Ramos (cell line): ENCODE data around the gene KRTAP3-3.
"Not testable (repeated sequence)": the region's sequence is repeated elsewhere in the genome, so short reads cannot be mapped to it uniquely, and the experiment has no call there.

Experiments
- in situ Hi-C: fragments of 300-500 bp; cut with MboI; formaldehyde crosslinking; loops from one replicate; pipeline ENCODE4 v1.14.3; 2022; ENCODE audit warnings: low sequenced_read_pairs; ENCODE audit not compliant: unreplicated experiment

KRTAP3-3 gene

DNA sequence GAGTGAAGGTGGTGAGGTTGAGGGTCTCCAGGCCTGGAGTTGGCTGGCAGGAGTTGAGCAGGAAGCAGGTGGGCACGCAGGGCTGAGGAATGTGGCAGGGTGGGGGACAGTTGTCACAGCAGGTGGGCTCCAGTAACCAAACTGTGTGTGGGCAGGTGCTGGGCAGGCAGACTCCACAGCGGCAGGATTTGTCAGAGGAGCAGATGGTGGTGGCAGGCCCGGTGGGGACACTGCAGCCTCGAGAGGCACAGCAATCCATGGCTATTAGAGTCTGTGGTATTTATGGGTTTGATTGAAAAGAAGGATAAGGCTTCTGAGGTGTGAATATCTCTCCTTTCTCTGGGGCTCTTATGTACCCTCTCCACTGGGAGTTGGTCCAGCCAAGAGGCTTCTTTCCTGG, at the start of gene KRTAP3-3:
KRTAP3-3 (minus strand) TSS at position 326 of the 400 bp plus-strand sequence; CDS start at position 259, 67 bp downstream.
- in situ Hi-C loops = no loop called here

DNA sequence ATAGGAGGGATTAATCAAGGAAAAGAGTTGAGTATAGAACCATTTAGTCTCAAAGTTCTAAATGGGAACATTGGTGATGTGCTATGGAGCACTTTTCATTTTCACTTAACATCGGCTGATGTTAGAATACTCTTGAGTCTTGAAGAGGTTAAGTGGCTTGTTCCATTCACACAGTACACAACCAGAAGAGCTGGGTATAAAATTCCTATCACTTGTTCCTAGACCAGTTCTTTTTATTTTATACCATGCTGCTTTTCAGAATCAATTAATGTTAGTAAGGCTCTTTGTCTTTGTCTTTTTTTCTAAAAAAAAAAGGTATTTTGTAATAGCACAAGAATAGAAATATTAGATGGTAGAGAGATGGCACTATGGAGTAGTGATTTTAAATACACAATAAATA, 49.0 kb upstream of the KRTAP3-3 start:
- in situ Hi-C loops = no loop called here

DNA sequence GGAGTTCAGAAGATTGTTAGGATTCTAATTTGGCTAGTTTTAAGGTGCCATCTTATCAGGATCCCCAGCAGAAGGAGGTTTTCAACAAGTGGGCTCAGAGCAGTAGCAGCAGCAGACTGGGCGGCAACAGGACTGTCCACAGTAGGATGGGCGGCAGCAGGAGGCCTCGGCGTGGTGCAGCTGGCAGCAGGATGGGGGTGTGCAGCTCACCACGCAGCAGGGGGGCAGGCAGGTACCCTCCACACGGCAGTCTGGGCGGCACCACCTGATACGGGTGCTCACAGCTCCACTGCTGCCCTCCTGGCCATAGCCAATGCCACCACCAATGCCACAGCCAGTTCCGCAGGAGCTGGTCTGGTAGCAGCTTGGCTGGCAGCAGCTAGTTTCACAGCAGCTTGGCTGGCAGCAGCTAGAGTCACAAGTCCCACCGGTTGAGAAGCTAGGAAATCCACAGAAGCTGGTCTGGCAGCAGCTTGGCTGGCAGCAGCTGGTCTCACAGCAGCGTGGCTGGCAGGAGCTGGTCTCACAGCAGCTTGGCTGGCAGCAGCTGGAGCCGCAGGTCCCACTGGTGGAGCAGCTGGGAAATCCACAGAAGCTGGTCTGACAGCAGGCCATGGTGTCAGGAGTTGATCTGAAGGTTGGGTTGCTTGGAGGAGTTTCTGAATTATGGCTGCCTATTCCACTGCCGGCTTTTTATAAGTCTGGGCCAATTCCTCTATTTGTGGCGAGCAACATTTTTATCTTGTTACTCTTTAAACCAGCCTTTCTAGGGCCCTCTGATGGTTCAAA, 47.0 kb upstream of the KRTAP3-3 start, which contains the start of gene KRTAP1-1:
KRTAP1-1 (minus strand) TSS at position 668 of the 789 bp plus-strand sequence; CDS start at position 615, 53 bp downstream.
- in situ Hi-C loops = not testable (repeated sequence)

DNA sequence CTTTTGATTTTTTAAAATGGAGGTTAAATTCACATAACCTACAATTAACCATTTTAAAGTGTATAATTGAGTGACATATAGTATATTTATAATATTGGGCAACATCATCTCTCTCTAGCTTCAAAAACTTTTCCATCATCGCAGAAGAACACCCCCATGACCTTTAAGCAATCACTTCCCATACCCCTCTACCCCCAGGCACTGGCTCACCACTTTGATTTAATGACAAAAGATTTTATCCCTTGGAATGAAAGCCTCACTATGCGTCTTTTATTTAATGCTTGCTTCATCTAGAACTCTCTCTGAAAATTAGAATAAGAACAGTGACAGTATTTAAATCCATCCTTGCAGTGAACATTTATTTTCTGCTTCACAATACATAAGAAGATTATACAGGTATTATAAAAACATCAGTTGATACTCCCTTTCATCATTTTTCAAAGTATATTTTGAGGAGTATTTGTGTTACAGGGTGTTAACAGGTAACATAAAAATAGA, 43.9 kb upstream of the KRTAP3-3 start:
- in situ Hi-C loops = no loop called here

DNA sequence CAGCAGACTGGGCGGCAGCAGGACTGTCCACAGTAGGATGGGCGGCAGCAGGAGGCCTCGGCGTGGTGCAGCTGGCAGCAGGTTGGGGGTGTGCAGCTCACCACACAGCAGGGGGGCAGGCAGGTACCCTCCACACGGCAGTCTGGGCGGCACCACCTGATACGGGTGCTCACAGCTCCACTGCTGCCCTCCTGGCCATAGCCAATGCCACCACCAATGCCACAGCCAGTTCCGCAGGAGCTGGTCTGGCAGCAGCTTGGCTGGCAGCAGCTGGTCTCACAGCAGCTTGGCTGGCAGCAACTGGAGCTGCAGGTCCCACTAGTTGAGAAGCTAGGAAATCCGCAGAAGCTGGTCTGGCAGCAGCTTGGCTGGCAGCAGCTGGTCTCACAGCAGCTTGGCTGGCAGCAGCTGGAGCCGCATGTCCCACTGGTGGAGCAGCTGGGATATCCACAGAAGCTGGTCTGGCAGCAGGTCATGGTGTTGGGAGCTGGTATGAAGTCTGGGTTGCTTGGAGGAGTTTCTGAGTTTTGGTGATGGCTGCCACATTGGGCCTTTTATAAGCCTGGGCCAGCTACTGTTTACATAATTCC, 40.5 kb upstream of the KRTAP3-3 start, which contains the start of gene KRTAP1-3:
KRTAP1-3 (minus strand) TSS at position 529 of the 590 bp plus-strand sequence; CDS start at position 476, 53 bp downstream.
- in situ Hi-C loops = not testable (repeated sequence)

DNA sequence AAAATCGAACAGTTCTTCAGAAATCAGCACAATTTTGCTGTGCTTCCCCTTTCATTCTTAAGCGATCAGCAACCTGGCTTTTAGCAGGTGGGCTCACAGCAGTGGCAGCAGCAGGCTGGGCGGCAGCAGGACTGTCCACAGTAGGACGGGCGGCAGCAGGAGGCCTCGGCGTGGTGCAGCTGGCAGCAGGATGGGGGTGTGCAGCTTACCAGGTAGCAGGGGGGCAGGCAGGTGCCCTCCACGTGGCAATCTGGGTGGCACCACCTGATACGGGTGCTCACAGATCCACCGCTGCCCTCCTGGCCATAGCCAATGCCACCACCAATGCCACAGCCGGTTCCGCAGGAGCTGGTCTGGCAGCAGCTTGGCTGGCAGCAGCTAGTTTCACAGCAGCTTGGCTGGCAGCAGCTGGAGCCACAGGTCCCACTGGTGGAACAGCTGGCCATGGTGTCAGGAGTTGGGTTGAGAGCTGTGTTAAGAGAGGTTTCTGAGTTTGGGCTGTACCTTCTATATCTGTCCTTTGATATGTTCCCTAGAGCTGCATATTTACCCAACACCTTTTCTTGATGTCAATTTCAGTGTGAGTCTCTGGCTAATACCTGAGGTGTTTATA, 35.8 kb upstream of the KRTAP3-3 start, which contains the start of gene KRTAP1-4:
KRTAP1-4 (minus strand) TSS at position 563 of the 613 bp plus-strand sequence; CDS start at position 446, 117 bp downstream.
- in situ Hi-C loops = no loop called here

DNA sequence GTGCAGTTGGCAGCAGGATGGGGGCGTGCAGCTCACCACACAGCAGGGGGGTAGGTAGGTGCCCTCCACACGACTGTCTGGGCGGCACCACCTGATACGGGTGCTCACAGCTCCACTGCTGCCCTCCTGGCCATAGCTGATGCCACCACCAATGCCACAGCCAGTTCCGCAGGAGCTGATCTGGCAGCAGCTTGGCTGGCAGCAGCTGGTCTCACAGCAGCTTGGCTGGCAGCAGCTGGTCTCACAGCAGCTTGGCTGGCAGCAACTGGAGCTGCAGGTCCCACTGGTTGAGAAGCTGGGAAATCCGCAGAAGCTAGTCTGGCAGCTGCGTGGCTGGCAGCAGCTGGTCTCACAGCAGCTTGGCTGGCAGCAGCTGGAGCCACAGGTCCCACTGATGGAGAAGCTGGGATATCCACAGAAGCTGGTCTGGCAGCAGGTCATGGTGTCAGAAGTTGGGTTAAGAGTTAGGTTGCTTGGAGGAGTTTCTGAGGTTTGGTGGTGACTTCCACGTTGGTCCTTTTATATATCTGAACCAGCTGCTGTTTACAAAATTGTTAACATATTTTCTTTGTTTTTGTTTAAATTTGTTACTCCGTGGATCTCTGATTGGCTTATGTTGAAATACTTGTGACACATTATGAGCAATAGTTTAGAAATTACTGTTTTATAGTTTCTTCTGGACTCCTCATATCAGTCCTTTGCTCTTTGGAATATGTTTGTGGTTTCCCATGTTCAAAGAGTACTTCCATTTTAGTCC, 32.9 kb upstream of the KRTAP3-3 start, which contains the start of gene KRTAP1-5:
KRTAP1-5 (minus strand) TSS at position 494 of the 757 bp plus-strand sequence; CDS start at position 441, 53 bp downstream.
- in situ Hi-C loops = no loop called here

DNA sequence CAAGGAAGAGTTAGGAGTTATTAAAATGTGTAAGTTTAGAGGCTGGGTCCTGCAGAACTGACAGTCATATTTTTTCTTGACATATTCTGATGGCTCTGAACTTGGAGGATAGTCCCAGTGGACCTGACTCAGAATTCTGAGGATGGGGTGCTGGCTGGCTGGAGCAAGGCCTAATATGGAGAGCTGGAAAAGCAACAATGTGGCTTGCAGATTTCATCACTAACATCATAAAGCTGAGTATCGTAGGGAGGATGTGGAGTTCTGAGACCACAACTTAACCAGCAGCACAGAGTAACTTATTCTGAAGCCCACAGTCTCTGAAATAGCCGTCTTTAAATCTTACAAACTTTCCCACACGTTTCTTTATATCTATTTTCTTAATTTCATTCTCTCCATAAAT, 30.7 kb upstream of the KRTAP3-3 start:
- in situ Hi-C loops = no loop called here

DNA sequence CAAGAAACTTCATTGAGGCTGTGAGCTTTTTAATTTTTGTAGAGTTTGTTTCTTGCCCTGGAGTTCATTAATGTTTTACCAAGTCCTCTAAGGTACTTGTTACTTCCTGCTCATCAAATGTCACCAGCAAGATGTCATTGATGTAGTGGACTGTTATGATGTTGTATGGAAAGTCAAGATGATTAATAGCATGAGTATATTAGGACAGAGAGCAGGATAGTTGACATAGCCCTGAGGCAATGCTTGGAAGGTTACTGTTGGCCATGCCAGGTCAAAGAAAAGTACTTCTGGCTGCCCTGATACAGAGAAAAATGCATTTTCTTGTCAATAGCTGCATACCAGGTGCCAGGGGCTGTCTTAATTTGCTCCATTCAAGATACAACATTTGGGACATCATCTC, 26.4 kb upstream of the KRTAP3-3 start:
- in situ Hi-C loops = no loop called here

DNA sequence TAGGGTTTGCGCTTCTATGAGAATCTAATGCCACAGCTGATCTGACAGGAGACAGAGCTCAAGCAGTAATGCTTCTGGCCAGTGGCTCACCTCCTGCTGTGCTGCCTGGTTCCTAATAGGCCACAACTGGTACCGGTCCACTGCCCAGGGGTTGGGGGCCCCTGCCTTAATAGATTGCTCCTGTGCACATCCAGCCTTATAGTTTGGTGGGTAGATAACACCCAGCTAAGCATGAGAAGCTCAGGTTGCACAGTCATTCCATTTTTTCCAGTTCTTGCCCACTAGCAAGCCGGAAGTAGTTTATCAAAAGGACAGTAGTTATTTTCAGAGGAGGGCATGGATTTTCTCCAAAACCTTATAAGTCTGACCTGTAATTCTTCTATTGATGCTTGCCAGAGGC, 25.5 kb upstream of the KRTAP3-3 start:
- in situ Hi-C loops = no loop called here

DNA sequence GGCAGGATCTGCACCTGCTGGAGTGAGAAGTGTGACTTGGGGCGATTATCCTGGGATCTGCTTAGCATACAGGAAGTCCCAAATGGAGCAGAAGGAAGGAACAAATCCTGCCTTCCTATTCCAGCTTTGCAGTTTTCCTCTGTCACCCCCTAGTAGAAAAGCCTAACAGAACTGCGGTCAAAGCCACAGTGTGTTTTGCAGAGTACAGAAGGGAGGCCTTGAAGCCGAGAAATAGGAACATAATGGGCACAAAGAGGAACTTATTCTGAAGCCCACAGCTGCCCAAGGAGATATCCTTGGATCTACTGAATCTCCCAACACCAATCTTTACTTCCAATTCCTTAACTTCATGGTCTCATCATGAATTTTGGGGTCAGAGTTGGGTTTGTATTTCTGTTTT, 24.6 kb upstream of the KRTAP3-3 start:
- in situ Hi-C loops = no loop called here

DNA sequence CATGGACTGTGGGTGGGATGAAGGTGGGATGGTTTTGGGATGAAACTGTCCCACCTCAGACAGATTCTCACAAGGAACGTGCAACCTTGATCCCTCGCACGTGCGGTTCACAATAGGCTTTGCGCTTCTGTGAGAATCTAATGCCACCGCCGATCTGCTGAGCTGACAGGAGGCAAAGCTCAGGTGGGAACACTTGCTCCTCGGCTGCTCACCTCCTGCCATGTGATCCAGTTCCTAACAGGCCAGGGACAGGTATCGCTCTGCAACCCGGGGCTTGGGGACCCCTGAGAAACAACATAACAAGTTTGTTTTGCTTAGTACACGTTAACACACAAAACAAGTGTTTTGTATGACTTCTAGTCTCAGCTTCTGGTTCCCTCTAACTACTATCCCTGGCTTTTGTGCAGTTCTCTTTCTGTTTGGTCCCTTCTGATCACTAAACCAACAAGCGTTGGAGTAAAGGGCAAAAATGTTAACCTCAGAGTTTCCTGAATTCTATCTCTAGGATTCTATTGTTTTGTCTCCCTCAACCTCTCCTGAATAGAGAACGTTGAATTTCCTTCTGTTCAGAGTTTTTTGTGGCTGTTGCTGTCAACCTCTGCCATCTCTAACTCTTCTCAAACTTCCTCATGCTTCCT, 22.7 kb upstream of the KRTAP3-3 start:
- in situ Hi-C loops = no loop called here

DNA sequence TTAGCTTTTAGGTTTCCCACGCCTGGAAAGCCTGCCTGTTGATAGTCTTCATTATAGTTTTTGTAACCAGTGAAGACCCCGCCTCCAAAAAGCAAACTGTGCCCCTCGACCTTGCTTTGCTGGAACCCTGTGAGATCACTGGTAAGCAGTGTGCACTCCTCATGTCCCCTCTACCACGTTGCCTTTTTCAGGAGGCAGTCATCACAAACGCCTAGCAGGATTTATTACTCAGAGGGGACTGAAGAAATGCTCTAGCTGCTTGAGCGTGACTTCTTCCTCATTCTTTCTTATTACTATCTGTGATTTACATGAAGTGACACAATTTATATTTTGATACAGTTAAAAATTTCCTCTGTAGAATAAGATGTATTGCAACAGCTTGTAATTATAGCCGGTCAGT, 21.5 kb upstream of the KRTAP3-3 start:
- in situ Hi-C loops = no loop called here

DNA sequence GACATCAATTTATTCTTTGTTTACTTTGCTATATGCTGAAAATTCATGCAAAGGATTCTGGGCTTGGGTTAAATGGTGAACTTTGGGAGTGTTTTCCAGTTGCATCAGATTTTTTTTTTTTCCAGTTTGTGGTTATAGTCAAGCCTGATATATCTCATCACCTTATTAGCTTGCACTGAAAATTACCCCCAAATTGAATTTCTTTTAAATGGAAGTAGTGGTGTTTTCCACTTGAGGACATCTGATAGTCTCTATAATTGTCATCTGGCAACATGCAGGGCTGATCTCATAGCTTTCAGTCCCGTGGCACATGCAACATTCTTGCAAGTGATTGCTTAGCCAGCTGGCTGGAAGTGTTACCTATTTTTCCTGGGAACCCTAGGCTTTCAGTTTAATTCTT, 19.6 kb upstream of the KRTAP3-3 start:
- in situ Hi-C loops = no loop called here

DNA sequence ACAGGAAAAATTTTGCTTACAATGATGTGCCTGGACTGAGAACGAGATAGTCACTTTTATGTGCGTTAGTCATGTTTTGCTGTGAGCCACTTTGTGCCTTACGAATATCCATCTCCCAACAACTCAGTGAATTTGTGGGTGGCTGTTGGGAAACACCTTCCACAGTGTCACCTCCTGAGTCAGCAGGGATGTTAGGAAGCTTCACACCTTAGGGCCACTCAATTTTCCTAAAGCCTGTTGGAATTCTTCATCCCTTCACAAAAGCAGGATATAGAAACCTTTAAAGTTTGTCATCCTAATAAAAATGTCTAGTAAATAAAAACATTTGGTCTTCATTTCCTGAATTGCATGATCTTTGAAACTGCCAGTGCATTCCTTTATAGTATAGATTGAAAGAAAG, 19.2 kb upstream of the KRTAP3-3 start:
- in situ Hi-C loops = no loop called here

DNA sequence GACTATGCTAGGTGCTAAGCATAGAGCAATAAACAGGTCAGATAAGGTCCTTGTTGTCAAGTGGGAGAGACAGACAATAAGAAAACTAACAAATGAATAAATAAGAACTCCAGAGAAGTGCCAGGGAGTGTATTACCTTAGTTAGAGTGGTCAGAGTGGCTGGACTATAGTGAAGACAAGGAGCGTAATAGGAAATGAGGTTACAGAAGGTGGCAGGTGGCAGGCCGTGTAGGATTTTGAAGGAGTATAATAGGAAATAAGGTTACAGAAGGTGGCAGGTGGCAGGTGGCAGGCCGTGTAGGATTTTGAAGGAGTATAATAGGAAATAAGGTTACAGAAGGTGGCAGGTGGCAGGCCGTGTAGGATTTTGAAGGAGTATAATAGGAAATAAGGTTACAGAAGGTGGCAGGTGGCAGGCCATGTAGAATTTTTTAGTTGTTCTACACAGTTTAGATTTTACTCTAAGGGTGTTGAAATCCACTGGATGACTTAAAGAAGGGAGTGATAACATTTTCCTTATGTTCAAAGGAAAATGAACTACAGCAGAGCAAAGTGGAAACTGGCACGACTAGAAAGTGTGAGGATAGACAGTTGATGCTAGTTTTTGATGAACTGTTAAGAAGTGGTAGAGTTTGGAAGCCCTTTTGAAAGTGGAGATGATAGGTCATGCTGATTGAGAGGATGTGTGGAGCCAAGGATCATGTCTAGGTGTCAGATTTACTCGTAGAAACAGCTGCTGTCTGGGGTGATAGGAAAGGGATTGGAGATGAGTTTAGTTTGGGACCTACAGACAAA, 18.6 kb upstream of the KRTAP3-3 start:
- in situ Hi-C loops = no loop called here

DNA sequence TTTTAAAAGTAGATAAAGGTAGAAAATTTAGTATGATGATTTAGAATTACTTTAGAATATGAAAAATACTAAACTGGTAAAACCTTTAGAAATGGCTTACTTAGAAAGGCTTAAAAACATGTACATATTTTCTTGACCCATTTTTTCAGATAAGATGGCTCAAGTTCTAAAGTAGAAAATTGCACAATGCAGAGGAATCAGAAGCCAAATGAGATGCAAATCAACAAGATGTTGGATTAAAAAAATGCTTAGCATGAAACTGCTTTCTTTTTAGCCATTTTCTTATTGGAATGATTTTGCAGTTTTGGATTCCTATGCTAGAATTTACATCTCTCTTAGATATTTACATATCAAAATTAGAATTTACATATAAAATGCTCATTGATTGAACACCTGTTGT, 16.5 kb upstream of the KRTAP3-3 start:
- in situ Hi-C loops = no loop called here

DNA sequence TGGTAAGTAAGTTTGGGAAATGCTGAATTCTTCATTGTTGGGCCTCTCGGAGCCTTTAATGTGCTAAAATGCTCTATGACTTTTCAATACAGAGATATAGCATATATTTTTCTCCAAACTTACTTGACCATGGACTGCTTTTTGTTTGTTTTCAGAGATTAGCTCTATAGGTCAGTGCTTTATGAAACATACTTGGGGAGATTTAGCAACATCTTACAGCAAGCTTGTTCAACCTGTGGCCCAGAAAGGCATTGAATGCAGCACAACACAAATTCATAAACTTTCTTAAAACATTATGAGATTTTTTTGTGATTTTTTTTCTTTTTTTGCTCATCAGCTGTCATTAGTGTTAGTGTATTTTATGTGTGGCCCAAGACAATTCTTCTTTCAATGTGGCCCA, 16.0 kb upstream of the KRTAP3-3 start:
- in situ Hi-C loops = no loop called here

DNA sequence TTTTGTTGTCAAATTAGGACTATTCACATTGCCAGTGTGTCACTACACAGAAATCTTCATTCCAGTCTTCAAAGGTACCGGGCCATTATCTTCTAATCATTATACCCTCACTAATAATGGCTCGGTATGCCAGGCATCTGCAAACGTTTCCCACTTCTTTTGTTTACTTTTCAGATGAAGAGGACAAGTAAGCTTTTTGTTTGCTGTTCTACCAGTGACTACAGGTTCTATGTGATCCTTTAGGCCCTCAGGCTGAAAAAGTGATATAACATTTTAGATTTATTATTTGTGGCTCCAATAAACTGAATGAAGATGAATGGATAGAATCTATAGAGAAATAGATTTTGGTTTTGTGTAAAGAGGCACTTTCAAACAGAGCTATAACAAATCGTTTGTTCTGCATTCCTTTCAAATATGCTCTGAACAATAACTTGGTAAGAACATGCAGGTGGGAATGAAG, 15.4 kb upstream of the KRTAP3-3 start:
- in situ Hi-C loops = no loop called here
